ENCODE data around the gene CTDSP2.
A peak's percentile ranks its signal among the peaks of the same experiment; 100 is the strongest.
"Not testable (repeated sequence)": the region's sequence is repeated elsewhere in the genome, so short reads cannot be mapped to it uniquely, and the experiment has no call there.

The CTDSP2 gene

GRCh38 chr12:57846577-57847319 is at the start of gene CTDSP2:
Gene CTDSP2, minus strand, starts transcription at chr12:57846729. Its CDS starts 294 bp downstream, at chr12:57846435.
- DNase-seq (ENCODE audit: low read depth), result peak; percentile 77

- no peak for DNase-seq (ENCODE audit: low read depth)
These were observed 49.5 kb upstream of the CTDSP2 start for GRCh38 chr12:57896115-57896433.

GRCh38 chr12:57895389-57896114 is 49.0 kb upstream of the CTDSP2 start:
- no peak for DNase-seq (ENCODE audit: low read depth)

- DNase-seq (ENCODE audit: low read depth), result no peak
These were observed 48.1 kb upstream of the CTDSP2 start for GRCh38 chr12:57894399-57895292.

- no peak for DNase-seq (ENCODE audit: low read depth)
These were observed 47.2 kb upstream of the CTDSP2 start for GRCh38 chr12:57893431-57894353.

- no peak for DNase-seq (ENCODE audit: low read depth)
These were observed 45.9 kb upstream of the CTDSP2 start for GRCh38 chr12:57892232-57892972.

GRCh38 chr12:57891542-57892228 is 45.2 kb upstream of the CTDSP2 start:
- no peak for DNase-seq (ENCODE audit: low read depth)

GRCh38 chr12:57890191-57891115 is 43.9 kb upstream of the CTDSP2 start:
- no peak for DNase-seq (ENCODE audit: low read depth)

GRCh38 chr12:57889500-57889989 is 43.0 kb upstream of the CTDSP2 start:
- no peak for DNase-seq (ENCODE audit: low read depth)

- no peak for DNase-seq (ENCODE audit: low read depth)
These were observed 42.1 kb upstream of the CTDSP2 start for GRCh38 chr12:57888409-57889157.

- DNase-seq (ENCODE audit: low read depth), result no peak
These were observed 41.3 kb upstream of the CTDSP2 start for GRCh38 chr12:57887631-57888408.

GRCh38 chr12:57886964-57887363 is 40.4 kb upstream of the CTDSP2 start:
- DNase-seq (ENCODE audit: low read depth), result not testable (repeated sequence)

GRCh38 chr12:57886542-57886941 is 40.0 kb upstream of the CTDSP2 start:
- no peak for DNase-seq (ENCODE audit: low read depth)

GRCh38 chr12:57885207-57885606 is 38.7 kb upstream of the CTDSP2 start:
- DNase-seq (ENCODE audit: low read depth), result no peak

GRCh38 chr12:57883700-57884099 is 37.2 kb upstream of the CTDSP2 start:
- no peak for DNase-seq (ENCODE audit: low read depth)

GRCh38 chr12:57883057-57883456 is 36.5 kb upstream of the CTDSP2 start:
- DNase-seq (ENCODE audit: low read depth), result no peak

GRCh38 chr12:57882575-57882974 is 36.0 kb upstream of the CTDSP2 start:
- no peak for DNase-seq (ENCODE audit: low read depth)

Data from stimulated activated CD8-positive, alpha-beta memory T cell treated with anti-CD3 and anti-CD28 coated beads, Interleukin-15, amount 100 ng/mL, for 24 hours (primary cell).